ENCODE data around the gene SYT9.

The SYT9 gene

DNA sequence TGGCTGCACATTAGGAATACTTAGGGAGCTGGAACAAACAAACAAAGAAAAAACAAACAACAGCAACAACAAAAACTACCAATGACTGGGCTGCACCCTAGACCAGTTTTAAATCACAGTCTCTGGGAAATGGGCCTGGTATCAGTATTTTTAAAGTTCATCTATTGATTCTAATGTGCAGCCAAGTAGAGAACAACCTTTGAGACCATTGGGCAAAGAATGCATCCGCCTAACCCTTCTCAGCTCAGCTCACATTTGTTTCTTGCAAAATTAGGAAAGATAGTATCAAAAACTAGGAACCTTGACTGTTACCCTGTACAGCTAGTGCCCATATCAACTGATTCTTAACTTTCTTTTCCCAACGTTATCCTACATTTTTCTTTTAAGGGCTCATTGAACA is 5.2 kb downstream of the SYT9 start:
- no peak overlapping the region for H3K4me3 Mint-ChIP-seq

DNA sequence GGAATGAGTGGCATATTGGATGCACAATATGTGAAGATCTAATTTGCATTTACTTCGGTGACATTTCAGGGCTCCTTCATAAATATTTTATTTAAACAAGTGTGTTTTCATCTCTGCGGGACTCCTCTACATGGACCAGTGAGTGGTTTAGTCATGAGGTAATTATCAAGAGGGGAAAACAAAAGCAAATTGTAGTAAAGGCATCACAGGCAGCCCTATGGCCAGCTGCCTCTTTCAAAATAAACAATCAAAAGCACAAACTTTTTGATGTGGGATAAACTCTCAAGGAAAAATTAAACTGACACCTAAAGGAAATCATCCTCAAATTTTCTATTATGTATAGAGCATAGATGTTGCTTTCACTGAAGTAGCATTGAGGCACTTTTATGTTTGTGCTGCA is 6.0 kb downstream of the SYT9 start:
- H3K27ac Mint-ChIP-seq = no peak overlapping the region
- H3K4me3 Mint-ChIP-seq = no peak overlapping the region
- H3K4me1 Mint-ChIP-seq (ENCODE audit: low read depth) = no peaks in the 10 kb centered on the region
- no peaks in the 10 kb centered on the region for H3K9me3 Mint-ChIP-seq
- H3K36me3 Mint-ChIP-seq (ENCODE audit: low read depth) = no peaks in the 10 kb centered on the region
- H3K27me3 Mint-ChIP-seq = peaks cover 32% of the 10 kb centered on the region

More for the DNA sequence above, 5.2 kb downstream of the SYT9 start:
- no peak overlapping the region for H3K27ac Mint-ChIP-seq
- H3K27me3 Mint-ChIP-seq = peaks cover 34% of the 10 kb centered on the region
- no peaks in the 10 kb centered on the region for H3K9me3 Mint-ChIP-seq
- H3K4me1 Mint-ChIP-seq (ENCODE audit: low read depth) = peaks cover 2% of the 10 kb centered on the region
- H3K36me3 Mint-ChIP-seq (ENCODE audit: low read depth) = no peaks in the 10 kb centered on the region

DNA sequence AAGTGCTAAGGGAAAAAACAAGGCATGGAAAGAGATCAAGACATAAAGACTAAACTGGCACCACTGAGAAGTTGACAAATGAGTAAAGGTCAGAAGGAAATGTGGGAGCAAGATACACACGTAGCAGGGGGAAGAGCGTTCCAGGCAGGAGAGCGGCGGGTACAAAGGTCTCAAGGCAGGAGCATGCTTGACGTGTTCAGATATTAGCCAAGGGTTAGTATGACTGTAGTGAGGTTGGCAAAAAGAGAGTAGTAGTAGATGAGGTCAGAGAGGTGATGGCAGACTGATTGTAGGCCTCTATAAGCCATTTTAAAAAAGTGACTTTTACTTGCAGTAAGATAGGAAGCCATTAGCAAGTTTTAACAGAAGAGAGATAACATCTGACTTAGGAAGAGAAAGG is 9.9 kb downstream of the SYT9 start:
- H3K27ac Mint-ChIP-seq = no peak overlapping the region
- H3K36me3 Mint-ChIP-seq (ENCODE audit: low read depth) = no peaks in the 10 kb centered on the region
- H3K9me3 Mint-ChIP-seq = no peaks in the 10 kb centered on the region
- peaks cover 15% of the 10 kb centered on the region for H3K27me3 Mint-ChIP-seq
- no peaks in the 10 kb centered on the region for H3K4me1 Mint-ChIP-seq (ENCODE audit: low read depth)
- H3K4me3 Mint-ChIP-seq = no peak overlapping the region

DNA sequence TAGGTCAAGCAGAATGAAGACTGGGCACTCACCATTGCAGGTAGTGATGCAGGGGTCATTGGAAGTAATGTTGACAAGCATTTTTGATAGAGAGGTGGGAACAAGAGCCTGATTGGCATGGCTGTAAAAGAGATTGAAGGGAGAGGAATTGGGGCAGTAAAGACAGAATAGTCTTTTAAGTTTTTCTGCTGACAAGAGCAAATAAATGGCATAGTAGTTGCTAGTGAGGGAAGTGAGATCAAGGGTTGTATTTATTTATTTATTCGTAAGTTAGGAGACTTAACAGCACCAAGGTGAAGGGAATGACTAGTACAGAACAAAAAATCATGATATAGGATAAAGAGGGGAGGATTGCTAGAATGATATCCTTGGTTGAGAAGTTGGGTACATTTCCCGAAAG is 11.0 kb downstream of the SYT9 start:
- Mint-ChIP-seq H3K27me3 (peaks cover 14% of the 10 kb centered on the region), H3K4me1 (ENCODE audit: low read depth) (no peaks in the 10 kb centered on the region), H3K36me3 (ENCODE audit: low read depth) (no peaks in the 10 kb centered on the region), H3K27ac (no peak overlapping the region), H3K4me3 (no peak overlapping the region), H3K9me3 (no peaks in the 10 kb centered on the region)

DNA sequence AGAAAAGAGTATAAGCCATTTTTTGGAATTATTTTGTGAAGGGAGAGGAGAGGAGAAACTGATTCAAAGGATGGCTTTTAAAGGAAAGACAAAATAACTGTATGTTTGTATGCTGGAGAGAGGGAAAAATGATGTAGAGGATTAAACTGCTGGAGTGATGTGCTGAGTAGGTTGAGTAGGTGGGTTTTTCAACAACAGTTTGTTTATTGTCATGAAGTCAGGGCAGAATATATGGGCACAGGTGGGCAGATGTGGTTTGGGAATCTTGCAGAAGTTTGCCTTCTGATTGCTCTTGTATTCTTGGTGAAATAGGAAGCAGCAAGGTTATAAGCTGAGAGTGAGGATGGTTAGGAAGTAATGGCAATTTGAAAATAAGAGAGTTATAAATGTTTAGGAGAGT is 12.1 kb downstream of the SYT9 start:
- Mint-ChIP-seq H3K4me1 (ENCODE audit: low read depth) (no peaks in the 10 kb centered on the region), H3K9me3 (no peaks in the 10 kb centered on the region), H3K27me3 (peaks cover 4% of the 10 kb centered on the region), H3K4me3 (no peak overlapping the region), H3K36me3 (ENCODE audit: low read depth) (no peaks in the 10 kb centered on the region), H3K27ac (no peak overlapping the region)

DNA sequence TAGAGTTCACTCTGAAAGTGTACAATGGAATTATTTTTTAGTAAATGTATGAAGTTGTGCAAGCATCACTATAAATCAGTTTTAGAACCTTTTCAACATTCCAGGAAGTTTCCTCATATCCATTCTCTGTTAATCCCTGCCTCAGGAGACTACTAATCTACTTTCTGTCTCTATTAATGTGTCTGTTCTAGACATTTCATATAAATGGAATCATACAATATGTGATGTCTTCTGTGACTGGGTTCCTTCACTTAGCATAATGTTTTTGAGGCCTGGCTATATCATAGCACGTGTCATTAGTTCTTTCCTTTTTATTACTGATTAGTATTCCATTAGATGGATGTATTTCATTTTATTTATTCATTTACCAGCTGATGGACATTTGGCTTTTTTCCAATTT is 17.1 kb downstream of the SYT9 start:
- Mint-ChIP-seq H3K27ac (no peak overlapping the region), H3K36me3 (ENCODE audit: low read depth) (no peaks in the 10 kb centered on the region), H3K9me3 (no peaks in the 10 kb centered on the region), H3K4me3 (no peak overlapping the region), H3K27me3 (peaks cover 6% of the 10 kb centered on the region), H3K4me1 (ENCODE audit: low read depth) (no peaks in the 10 kb centered on the region)

DNA sequence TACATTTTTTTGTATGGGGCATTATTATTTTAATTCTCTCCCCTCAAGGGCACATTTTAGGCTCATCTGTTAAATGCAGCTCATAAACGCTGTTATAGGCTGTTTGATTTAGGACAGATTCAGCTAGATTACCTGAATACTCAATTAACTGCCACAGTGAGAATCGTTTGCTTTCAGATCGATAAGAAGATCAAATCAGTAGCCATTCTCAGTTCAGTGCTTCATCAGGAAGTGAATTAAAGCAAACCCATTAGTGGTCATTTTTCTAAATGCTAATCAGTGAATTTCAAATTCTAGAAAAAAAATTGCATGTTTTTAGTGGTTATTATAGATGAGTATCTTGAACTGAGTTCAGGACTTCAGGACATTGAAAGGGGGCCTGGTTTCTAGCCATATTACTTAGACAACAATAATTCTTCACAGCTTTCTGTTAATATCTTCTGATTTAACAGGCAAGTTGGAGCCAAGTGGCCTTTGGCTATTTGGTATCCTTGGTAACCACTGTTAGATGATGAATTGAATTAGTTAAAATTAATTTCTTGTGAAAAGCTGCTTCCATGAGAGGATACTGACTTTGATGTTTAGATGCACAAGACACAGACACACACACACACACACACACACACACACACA is 18.6 kb downstream of the SYT9 start:
- Mint-ChIP-seq H3K4me3 (no peak overlapping the region), H3K9me3 (no peaks in the 10 kb centered on the region), H3K4me1 (ENCODE audit: low read depth) (no peaks in the 10 kb centered on the region), H3K27me3 (peaks cover 10% of the 10 kb centered on the region), H3K36me3 (ENCODE audit: low read depth) (no peaks in the 10 kb centered on the region), H3K27ac (no peak overlapping the region)

DNA sequence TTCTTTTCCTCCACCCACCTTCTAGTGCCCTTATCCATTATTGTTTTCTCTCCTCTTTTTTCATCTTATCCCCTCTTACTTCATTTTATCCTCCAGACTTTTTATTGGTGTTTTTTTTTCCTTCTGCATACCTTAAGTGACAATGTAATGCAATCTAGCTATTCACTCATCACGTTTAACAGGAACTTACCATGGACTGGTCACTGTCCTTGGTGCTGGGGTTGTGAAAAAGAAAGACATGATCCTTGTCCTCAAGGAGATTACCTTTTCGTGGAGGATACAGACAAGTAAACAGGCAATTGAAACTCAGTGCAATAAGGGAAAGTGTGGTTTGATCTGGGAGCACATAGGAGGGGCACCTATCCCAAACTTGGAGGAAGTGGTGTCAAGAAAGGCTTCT is 20.7 kb downstream of the SYT9 start:
- Mint-ChIP-seq H3K27me3 (peaks cover 13% of the 10 kb centered on the region), H3K4me1 (ENCODE audit: low read depth) (no peaks in the 10 kb centered on the region), H3K36me3 (ENCODE audit: low read depth) (no peaks in the 10 kb centered on the region), H3K4me3 (no peak overlapping the region), H3K9me3 (no peaks in the 10 kb centered on the region), H3K27ac (no peak overlapping the region)

DNA sequence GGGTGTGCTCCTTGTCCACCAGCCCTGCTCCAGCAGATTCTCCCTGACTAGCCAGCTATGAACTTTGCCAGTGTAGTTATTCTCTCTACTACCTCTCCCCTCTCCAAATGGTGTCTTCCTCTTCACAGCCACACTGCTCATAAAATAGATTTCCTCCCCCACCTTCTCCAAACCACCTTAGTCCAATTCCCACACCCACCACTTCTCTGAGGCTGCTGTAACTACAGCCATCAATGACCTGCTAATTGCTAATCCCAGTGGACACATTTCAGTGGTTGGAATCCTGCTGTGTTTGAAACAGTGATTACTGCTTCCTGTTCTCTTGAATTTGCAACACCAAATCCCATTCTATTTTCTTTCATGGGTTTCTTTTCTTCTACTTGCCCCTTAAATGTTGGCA is 23.4 kb downstream of the SYT9 start:
- Mint-ChIP-seq H3K9me3 (no peaks in the 10 kb centered on the region), H3K4me1 (ENCODE audit: low read depth) (no peaks in the 10 kb centered on the region), H3K36me3 (ENCODE audit: low read depth) (no peaks in the 10 kb centered on the region), H3K27me3 (peaks cover 24% of the 10 kb centered on the region), H3K27ac (no peak overlapping the region), H3K4me3 (no peak overlapping the region)

DNA sequence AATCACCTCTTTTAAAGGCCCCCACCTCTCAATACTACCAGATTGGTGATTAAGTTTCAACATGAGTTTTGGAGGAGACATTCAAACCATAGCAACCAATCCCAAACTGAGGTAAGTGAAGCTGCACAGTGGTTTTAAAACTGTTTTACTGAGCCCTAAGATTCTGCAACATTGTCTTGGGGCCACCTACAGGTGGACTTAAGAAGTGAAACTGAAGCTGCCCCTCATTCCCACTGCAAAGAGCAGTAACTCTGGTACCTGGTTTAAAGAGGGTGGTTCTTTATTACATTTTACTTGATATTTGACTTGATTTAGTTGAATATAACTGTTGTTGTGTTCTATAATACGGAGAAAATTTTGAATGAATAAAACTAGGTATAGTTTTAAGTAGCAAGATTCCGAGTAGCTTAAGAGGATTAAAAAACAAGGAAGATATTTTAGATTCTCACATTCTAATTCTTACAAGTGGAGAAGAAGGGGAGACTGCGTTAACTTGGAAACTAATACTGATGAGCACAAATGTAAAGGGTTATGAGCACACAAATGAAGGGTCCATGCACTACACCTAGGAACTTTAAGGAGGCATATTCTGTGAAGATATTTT is 26.7 kb downstream of the SYT9 start:
- no peaks in the 10 kb centered on the region for H3K9me3 Mint-ChIP-seq
- no peaks in the 10 kb centered on the region for H3K4me1 Mint-ChIP-seq (ENCODE audit: low read depth)
- H3K4me3 Mint-ChIP-seq = no peak overlapping the region
- H3K27ac Mint-ChIP-seq = no peak overlapping the region
- peaks cover 25% of the 10 kb centered on the region for H3K27me3 Mint-ChIP-seq
- no peaks in the 10 kb centered on the region for H3K36me3 Mint-ChIP-seq (ENCODE audit: low read depth)

DNA sequence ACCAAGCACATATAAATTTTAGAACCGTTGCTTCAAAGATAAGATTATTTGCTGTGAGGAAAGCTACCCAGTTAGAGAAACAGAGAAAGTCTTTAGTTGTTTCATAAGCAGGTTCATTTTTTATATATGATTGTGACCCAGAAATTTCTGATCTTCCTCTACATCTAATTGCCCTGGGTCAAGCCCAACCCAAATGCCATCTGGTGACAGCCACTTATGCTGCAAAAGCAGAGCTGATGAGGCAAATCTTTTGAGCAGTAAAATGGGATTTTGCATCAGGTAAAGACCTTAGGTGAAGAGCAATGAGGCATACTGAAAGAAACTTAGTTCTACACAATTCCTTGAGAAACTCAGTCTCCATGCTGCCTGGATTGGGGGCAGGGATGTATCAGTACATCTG is 28.0 kb downstream of the SYT9 start:
- no peaks in the 10 kb centered on the region for H3K36me3 Mint-ChIP-seq (ENCODE audit: low read depth)
- H3K27me3 Mint-ChIP-seq = peaks cover 26% of the 10 kb centered on the region
- H3K4me1 Mint-ChIP-seq (ENCODE audit: low read depth) = no peaks in the 10 kb centered on the region
- H3K4me3 Mint-ChIP-seq = no peak overlapping the region
- H3K27ac Mint-ChIP-seq = no peak overlapping the region
- H3K9me3 Mint-ChIP-seq = peaks cover 3% of the 10 kb centered on the region

DNA sequence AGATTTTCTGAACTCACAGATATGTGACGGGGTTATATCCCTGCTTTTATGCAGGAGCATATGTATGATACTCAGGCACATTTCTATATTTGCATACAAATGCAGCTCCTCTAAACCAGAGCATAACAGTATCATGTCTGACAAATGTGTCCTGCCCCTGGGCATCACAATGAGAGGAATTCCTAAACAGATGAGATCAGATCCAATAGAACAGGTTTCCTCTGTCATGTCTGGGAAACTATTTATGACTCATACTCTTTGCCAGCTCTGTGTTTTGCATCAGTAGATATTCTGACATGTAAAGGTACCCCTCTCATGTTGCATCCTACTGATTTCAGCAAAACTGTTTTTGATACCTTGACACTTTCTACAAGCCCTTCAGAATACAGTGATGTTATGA is 29.4 kb downstream of the SYT9 start:
- Mint-ChIP-seq H3K27ac (no peak overlapping the region), H3K4me3 (no peak overlapping the region), H3K4me1 (ENCODE audit: low read depth) (no peaks in the 10 kb centered on the region), H3K36me3 (ENCODE audit: low read depth) (no peaks in the 10 kb centered on the region), H3K9me3 (peaks cover 13% of the 10 kb centered on the region), H3K27me3 (peaks cover 35% of the 10 kb centered on the region)

DNA sequence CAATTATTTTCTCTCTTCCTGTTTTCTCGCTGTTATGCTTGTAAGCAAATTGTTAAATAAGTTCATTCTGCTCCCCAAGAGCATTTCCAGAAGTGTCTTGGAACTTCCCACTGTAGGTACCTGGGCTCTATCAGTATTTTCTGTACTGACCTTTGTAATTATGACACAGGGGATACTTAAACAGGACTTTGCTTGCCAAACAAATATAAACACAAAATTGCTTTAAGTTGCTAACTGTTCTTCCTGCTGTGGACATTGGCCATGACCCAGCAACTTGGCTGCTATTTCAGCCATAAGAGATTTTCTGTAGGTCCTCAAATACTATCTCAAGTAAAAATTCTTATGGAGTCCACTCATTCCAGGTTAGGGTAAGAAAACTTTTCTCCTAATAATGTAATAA is 30.1 kb downstream of the SYT9 start:
- Mint-ChIP-seq H3K9me3 (peaks cover 17% of the 10 kb centered on the region), H3K4me1 (ENCODE audit: low read depth) (no peaks in the 10 kb centered on the region), H3K27ac (no peak overlapping the region), H3K27me3 (peaks cover 35% of the 10 kb centered on the region), H3K36me3 (ENCODE audit: low read depth) (no peaks in the 10 kb centered on the region), H3K4me3 (no peak overlapping the region)

DNA sequence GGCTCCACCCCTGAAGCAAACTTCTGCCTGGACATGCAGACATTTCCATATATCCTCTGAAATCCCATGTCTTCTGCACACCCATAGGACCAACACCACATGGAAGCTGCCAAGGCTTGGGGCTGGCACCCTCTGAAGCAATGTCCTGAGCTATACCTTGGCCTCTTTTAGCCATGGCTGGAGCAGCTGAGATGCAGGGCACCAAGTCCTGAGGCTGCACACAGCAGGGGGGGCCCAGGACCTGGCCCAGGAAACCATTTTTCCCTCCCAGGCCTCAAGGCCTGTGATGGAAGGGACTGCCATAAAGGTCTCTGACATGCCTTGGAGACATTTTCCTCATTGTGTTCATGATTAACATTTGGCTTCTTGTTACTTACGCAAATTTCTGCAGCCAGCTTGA is 34.5 kb downstream of the SYT9 start:
- Mint-ChIP-seq H3K36me3 (ENCODE audit: low read depth) (no peaks in the 10 kb centered on the region), H3K4me3 (no peak overlapping the region), H3K27me3 (peaks cover 21% of the 10 kb centered on the region), H3K9me3 (peaks cover 22% of the 10 kb centered on the region), H3K4me1 (ENCODE audit: low read depth) (no peaks in the 10 kb centered on the region), H3K27ac (no peak overlapping the region)

DNA sequence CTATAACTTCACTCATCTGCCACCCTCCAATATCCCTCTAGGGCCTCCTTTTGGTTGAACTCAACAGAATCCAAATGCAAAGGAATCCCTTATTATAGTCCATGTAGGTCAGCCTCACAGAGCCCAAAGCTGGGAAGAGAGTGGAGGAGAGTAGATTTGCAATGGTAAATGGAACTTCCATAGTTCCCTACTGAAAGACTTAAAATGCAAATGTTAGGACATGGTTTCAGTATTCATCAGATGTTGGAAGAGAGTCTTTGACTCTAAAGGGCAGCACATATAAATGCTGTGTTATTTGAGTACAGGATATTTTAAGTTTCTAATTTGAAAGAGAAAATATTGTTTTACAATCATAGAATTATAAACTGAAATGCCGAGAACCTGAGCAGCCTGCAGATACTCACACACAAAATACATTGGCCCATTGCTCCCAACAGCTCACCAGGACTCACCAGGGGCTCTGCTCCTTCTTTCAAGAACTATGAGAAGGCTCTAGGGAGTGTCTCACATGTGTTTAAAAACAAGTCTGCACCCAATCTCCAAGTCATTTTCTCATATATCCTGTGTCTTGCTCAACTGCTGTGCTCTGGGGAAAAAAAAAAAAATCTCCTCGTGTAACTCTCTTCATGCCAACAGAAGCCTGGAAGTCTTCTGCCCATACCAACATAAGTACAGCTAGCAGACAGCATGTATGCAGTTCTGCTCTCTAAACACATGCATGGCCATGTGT is 39.6 kb downstream of the SYT9 start:
- H3K36me3 Mint-ChIP-seq (ENCODE audit: low read depth) = no peaks in the 10 kb centered on the region
- no peaks in the 10 kb centered on the region for H3K4me1 Mint-ChIP-seq (ENCODE audit: low read depth)
- H3K27me3 Mint-ChIP-seq = peaks cover 5% of the 10 kb centered on the region
- H3K9me3 Mint-ChIP-seq = peaks cover 9% of the 10 kb centered on the region
- no peak overlapping the region for H3K27ac Mint-ChIP-seq
- no peak overlapping the region for H3K4me3 Mint-ChIP-seq

DNA sequence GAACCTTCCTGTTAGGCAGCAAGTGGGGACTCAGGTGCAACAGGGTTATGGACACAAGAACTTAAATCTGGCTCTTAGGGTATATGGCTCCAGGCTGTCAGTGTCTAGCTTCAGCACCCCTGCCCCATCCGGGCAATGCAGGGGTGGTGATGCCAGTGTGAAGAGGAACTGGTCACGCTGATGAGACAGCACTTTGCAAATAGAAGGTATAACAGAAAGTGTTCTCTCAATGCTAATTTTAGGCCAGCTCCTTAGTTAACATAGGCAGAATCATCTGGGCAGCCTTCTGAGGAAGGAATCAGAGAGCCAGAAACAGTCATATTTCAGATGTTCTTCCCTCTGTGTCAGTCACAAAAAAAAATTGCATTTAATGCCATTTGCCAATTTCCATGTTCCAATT is 41.2 kb downstream of the SYT9 start:
- no peak overlapping the region for H3K27ac Mint-ChIP-seq
- H3K4me1 Mint-ChIP-seq (ENCODE audit: low read depth) = no peaks in the 10 kb centered on the region
- no peaks in the 10 kb centered on the region for H3K36me3 Mint-ChIP-seq (ENCODE audit: low read depth)
- peaks cover 5% of the 10 kb centered on the region for H3K27me3 Mint-ChIP-seq
- no peaks in the 10 kb centered on the region for H3K9me3 Mint-ChIP-seq
- H3K4me3 Mint-ChIP-seq = no peak overlapping the region
